ENCODE results near the gene TBCD. TPM values are rescaled to one million over a fixed set of nuclear protein-coding genes. Genes with fewer than 3 reads are reported as not detected.

Gene TBCD
- total RNA-seq, 1 experiment from 2014 or later, result 17.4 TPM

GRCh38 chr17:82895087-82895486, 143.2 kb downstream of the TBCD start:
- no peak for DNase-seq (ENCODE audit: extremely low read depth, low read depth)

GRCh38 chr17:82896071-82897000, 144.5 kb downstream of the TBCD start:
- DNase-seq (ENCODE audit: extremely low read depth, low read depth), result no peak

- DNase-seq (ENCODE audit: extremely low read depth, low read depth), result no peak
Measured at GRCh38 chr17:82897514-82898249, 145.8 kb downstream of the TBCD start.

DNA sequence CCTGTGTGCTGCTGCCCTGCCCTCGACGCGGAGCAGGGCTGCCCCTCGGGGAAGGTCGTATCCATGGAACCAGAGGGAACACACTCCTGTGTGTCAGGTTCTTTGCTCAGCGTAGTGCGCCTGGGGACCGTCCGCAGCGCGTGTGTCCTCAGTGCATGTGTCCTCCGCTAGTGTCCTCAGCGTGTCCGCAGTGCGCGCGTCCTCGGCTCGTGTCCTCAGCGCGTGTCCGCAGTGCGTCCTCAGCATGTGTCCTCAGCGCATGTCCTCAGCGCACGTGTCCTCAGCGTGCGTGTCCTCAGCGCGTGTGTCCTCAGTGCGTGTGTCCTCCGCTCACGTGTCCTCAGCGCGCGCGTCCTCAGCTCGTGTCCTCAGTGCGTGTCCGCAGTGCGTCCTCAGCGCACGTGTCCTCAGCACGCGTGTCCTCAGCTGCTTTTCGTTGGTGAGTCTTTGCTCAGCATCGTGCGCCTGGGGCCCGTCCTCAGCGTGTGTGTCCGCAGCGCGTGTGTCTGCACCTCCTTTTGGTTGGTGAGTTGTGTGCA, 147.2 kb downstream of the TBCD start:
- no peak for DNase-seq (ENCODE audit: extremely low read depth, low read depth)

DNA sequence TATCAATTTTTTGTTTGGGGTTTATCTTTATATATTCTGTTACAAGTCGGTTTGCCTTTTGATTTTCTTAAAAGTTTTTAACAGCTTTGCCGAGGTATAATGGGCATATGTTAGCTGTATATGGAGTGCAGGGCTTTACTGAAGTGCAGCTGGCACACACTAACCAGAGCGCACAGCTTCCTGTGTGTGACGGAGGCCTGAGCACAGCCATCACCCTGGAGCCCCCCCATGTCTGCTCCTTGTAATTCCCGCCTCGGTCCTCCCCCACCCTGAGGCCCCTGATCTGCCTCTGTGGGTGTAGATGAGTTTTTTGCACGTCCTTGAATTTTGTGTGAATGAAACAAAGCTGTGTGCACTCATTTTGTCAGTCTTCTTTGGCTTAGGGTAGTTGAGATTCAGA, 148.1 kb downstream of the TBCD start:
- DNase-seq (ENCODE audit: extremely low read depth, low read depth), result no peak

- DNase-seq (ENCODE audit: extremely low read depth, low read depth), result no peak
Measured at GRCh38 chr17:82900741-82901140, 148.9 kb downstream of the TBCD start.

GRCh38 chr17:82901356-82901755, 149.5 kb downstream of the TBCD start:
- no peak for DNase-seq (ENCODE audit: extremely low read depth, low read depth)

DNA sequence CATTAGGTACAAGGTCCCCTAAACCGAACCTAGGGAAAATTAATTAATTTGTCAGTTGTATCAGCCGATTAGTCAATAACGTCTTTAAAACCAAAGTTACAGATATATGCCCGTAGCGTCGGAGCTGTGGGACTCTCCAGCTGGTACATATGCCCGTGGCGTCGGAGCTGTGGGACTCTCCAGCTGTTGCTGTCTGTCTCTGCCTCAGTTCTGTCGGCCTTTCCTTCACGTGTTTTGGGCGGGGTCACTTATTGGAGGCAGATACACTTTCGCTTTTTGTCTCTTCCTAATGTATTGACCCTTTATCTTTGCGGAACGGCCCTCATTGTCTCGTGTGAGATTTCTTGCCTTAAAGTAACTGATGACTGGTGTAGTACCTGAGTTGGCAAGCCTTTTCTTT, 150.0 kb downstream of the TBCD start:
- no peak for DNase-seq (ENCODE audit: extremely low read depth, low read depth)

GRCh38 chr17:82902972-82903874, 151.4 kb downstream of the TBCD start:
- DNase-seq (ENCODE audit: extremely low read depth, low read depth), result no peak

GRCh38 chr17:82905130-82905529, 153.3 kb downstream of the TBCD start:
- DNase-seq (ENCODE audit: extremely low read depth, low read depth), result no peak

- no peak for DNase-seq (ENCODE audit: extremely low read depth, low read depth)
Measured at GRCh38 chr17:82907797-82908542, 156.1 kb downstream of the TBCD start.

- DNase-seq (ENCODE audit: extremely low read depth, low read depth), result no peak
Measured at GRCh38 chr17:82908543-82909160, 156.8 kb downstream of the TBCD start.

- DNase-seq (ENCODE audit: extremely low read depth, low read depth), result no peak
Measured at GRCh38 chr17:82909322-82909904, 157.5 kb downstream of the TBCD start.

DNA sequence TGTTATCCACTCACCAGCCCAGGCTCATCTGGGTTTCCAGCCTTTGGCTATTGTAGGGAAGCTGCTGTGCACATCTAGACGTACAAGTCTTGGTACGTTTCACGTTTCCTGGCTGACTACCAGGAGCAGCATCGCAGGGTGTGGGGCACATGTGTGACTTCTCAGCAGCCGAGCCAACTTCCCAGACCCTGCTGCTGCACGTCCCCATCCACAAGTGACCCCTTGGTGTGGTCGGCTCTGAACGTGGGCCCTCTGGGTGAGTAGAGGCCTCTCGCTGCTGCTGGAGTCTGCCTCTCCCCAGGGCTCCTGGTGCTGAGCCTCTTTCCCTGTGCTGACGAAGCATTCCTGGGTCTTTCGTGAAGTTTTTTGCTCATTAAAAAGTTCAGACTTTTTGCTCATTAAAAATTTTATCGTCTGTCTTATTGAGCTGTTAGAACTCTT, 158.2 kb downstream of the TBCD start:
- DNase-seq (ENCODE audit: extremely low read depth, low read depth), result no peak

DNA sequence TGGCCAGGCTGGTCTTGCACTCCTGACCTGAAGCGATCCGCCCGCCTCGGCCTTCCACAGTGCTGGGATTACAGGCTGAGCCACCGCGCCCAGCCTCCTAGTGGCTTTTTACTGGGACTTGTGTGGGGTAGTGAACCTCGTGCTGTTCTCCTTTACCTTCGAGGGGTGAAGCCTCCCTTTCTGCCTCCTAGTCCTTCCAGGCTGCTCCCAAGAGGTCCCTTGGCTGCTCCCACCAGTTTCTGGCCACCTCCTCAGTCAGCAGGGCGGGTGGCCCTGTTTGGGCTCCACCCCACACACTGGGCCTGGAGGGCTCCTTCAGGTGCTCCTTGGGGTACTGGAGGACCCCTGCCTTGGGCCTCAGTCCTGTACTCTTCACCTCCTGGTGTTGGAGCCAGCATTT, 158.9 kb downstream of the TBCD start:
- DNase-seq (ENCODE audit: extremely low read depth, low read depth), result no peak

- DNase-seq (ENCODE audit: extremely low read depth, low read depth), result no peak
Measured at GRCh38 chr17:82911822-82912221, 160.0 kb downstream of the TBCD start.

GRCh38 chr17:82912484-82913089, 160.7 kb downstream of the TBCD start:
- DNase-seq (ENCODE audit: extremely low read depth, low read depth), result no peak

DNA sequence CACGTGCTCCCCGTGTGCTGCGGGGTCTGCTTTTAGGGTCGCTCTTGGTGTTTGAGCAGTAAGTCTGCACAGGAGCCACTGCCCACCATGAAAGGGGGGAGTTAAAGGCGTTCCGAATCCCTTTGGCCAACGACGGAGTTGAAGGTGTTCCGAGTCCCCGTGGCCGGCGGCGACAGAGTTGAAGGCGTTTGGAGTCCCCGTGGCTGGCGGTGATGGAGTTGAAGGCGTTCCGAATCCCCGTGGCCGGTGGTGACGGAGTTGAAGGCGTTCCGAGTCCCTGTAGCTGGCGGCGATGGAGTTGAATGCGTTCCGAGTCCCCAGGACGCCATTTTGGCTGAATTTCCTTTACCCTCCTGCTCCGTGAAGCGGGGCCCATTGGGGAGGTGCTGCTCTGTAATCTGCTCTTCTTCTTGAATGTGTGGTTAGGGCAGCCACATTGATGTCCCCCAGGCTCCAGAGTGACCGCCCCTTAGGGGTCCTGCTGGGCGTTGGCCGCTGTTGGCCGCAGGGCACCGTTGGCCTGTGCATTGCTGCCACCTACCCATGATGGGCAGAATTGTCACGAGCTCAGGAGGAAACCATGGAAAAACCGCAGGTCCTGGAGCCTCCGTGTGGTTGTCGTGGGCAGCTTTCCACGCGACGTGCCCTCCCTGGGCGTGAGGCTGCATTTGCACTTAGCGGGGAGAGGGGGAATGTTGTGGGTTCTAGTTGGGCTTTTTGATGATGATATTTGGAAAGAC, 161.6 kb downstream of the TBCD start:
- no peak for DNase-seq (ENCODE audit: extremely low read depth, low read depth)

Measured in NCI-H460 (cell line).